Kidney glomerular epithelial cell (primary cell): ENCODE measurements around the gene IMPACT.

ENCODE experiments used
- DNase-seq: peaks from one replicate; lab custom pipeline; 2025; lab: John Stamatoyannopoulos, UW

The IMPACT gene

DNA sequence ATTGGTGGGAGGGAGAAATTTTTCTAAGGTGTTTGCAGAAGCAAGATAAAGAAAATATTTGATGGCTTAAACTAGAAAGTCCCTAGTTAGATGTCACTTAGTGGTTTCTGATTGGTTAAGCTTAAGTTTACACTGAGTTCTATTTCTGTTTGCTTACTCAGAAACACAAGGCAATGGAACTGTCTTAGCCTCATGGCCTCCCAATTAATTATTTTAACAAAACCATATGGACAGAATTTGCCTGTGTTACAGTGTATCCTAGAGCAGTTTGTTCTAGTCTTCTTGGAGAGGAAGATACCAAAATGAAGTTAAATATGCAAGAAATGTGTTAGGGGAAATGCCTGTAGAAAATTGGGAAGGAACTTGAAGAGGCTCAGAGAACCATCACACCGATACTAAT, 4.6 kb upstream of the IMPACT start:
- DNase-seq = no peak

- DNase-seq = no peak
These were observed 435 bp upstream of the IMPACT start for GRCh38 chr18:24426073-24426397.

- peak; percentile 35 for DNase-seq
These were observed 1.0 kb downstream of the IMPACT start for GRCh38 chr18:24427484-24427883.

DNA sequence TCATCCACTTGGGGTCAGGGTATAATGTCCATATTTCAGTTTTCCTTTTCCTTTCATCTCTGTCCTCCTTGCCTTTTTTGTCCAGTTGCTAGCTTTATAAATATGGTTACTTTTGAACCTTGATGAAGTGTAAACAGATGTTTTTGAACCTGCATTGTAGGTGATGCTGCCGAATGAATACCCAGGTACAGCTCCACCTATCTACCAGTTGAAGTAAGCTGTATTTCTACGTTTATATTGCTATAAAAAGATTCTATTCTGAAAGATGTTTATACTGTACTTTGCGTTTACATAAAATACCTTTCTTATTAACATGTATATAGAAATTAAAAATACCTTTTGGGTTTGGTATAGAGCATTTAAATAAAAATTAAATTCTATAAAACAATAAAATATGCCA, 2.2 kb downstream of the IMPACT start:
- DNase-seq = no peak

DNA sequence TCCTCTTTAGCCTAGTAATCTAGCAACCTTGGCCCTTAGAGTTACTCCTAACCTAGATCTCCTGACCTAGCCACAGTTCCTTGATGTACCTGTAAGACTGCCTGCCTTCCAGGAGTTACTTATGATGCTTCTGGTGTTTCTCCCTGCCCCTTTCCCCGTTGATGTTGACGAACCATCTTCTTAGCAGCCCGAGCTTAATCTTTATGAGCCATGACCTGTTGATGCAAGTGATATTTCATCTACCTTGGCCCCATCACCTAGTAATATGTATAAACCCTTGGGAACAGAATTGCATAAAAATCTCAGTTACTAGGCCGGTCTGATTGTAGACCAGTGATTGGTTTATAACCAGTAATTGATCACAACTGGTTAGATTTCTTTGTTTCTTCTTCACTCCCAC, 2.7 kb downstream of the IMPACT start:
- no peak for DNase-seq

DNA sequence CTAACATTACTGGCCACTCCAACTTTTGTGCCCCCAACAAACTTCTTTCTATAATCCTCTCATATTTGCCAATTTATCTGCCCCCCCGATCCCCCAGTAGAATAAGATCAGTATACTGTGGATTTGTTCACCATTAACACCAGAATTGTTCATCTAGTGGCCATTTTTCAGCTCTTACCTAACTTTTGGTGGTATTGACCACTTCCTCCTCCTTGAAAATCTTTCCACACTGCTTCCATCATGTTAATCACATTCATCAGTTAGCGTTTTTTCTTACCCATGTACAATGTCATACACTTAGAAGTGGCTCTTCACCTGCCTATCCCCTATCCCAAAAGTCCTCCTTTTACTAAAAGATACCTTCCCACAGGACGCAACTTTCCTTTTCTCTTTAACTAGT, 6.1 kb downstream of the IMPACT start:
- DNase-seq = no peak

DNA sequence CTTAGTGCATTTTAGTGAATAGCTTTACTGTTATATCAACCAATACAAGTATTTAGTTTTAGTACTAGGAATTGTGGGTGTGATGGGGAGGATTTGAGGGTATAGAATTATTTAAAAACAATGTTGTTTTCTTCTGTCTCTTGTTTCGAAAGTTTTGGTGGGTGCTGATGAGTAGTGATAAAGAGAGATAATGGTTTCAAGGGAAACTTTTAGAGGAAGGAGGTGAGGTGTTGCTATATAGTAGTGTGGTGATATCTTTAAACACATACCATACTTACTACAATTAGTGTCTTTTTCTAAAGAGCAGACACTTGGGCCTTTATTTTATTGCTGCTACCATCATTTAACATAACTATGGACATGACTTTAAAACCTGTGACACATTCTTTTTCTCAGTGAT, 10.5 kb downstream of the IMPACT start:
- no peak for DNase-seq

GRCh38 chr18:24443870-24444269, 17.4 kb downstream of the IMPACT start:
- DNase-seq = no peak

GRCh38 chr18:24446453-24446852, 20.0 kb downstream of the IMPACT start:
- no peak for DNase-seq

DNA sequence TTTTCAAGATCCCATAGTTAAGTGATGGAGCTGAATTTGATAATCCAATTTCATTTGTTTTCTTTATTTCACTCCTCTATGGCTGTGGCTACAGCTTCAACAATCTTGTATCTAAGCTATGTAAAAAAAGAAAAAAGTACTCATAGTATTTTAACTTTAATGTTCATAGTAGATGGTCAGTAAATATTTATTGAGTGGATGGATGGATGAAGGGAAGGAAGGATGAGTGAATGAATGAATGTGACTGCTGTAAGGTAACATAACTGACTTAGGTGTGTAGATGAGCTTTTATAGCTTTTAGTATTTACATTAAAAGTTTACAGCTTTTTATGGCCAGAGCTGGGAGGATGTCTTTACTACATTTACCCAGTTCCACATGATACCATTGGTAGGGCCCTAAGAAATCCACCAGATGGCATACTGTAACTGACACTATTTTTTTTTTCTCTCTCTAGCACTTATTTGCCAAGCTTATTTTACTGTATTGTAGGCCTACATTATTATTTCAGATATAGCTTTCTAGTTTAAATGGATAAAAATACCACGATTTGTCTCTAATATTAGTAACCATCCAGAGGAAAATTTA, 20.6 kb downstream of the IMPACT start:
- DNase-seq = peak; percentile 1

DNA sequence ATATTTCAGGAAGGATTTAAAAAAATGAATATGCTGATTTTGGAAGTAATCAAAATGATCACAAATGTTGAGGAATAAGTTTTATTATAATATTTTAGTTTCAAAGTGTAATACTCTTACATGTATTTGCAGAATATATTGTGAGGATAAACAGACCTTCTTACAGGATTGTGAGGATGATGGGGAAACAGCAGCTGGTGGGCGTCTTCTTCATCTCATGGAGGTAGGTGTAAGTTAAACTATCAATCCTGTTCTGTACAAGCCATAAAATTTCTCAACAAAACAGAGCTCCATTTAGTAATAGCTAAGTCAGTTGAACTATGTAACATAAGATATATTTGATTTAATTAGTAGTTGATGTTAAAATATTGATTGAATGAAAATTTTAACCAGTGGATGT, 21.5 kb downstream of the IMPACT start:
- no peak for DNase-seq

DNA sequence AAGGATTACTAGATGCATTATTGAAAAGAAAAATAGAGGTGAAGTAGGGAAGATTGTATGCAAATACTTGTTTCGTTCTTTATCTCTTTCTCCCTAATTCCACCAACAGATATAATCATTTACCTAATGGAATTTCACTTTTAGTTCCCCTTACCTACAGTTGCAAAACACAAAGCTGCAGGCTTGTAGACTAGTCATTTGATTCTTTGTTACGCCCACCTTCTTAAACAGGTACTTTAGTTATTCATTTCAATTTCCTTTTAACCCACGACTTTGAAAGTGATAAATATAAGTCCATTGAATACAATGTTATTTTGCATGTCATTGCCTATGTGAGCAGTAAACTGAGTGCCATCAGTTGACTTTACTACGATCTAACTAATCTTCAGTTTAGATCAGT, 30.1 kb downstream of the IMPACT start:
- DNase-seq = no peak

DNA sequence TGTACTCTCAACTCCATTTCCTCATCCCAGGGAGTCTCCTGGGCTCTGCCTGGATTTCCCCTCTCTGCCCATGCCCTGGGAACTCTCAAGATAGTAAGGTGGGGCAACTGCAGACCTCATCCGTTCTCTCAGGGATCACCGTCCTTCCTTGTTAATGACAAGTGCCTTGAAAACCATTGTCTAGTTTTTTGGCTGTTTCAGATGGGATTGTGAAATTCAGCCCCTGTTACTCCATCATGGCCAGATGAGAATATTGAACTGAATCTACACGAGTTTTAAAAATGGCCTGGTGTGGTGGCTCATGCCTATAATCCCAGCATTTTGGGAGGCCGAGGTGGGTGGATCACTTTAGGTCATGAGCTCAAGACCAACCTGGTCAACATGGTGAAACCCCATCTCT, 33.3 kb downstream of the IMPACT start:
- DNase-seq = no peak

DNA sequence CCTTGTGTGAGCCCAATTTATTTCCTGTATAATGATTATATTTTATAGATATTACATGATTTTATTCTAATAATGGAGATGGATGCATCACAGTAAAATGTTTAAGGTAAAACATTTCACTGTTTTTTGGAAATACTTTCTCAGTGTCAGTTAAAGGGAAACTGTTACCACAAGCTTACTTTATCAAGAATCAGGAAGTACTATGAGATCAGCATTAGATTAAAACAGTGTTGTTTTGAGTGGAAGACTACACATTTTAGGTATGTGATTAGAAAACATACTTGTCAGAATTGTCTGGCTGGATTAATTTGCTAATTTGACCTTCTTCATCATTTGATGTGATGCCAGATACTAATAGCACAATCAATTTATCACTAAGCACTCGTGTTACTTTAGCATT, 33.9 kb downstream of the IMPACT start, which contains the start of gene HRH4:
Gene HRH4, plus strand, starts transcription at position 250 of the 400 bp plus-strand sequence. Its CDS starts 92 bp downstream, at position 342.
- no peak for DNase-seq

DNA sequence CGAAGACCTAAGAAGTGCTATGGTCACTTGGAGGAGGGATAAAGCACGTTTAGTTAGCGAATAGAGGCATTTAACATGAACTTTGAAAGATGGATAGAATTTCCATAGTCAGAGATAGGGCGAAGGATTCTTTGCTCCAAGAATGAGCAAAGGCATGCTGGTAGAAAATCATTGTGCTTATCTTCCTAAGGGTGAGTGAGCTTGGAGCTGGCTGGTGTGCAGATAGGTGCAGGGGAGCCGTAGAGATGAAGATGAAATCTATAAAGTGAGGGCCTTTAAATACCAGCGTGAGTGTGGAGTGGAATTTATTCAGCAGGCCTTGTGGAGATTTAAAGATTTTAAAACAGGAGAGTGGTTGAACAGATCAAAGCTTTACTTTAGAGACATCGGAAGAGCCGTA, 35.5 kb downstream of the IMPACT start:
- DNase-seq = no peak

DNA sequence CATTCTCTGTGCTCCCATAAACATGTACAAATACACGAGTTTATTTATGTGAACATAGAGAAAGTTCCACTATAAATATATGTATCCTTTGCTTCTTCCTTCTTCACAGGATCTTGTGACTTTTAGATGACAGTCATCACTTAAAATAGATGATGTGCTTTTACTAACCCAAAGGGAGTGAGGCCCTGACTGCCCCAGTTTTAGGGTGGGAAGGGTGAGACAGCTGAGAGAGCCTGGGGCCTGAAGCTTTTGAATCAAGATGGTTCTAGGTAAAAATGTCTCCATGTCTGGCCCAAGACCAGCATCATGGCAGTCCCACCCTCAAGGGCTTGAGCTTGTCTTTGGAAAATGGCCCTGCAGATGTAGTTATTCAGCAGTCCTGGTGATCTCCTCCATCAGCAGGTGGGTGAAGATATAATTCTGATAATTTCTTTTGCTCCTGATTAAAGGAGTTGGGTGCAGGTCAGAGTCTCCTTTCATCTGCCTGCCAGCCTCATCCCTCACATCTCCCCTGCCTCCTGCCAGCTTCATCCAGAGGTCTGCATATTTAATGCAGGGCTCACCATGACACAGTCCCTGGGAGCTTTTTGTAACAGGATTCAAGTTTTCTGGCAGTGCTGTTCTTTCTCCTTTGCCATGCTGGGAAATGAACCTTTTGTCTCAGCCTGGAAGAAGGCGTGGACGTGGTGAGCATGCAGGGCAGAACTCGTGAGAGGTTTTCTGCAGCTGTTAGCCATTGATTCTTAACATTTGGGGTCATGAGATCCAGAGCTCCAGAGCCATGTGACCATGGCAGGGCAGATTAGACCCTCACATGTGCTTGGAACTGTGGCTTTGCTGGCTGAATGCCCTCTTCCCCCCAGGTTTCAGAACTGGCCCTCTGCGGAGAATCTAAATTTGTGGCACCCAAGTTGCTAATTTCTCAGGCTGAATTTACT, 36.6 kb downstream of the IMPACT start:
- DNase-seq = no peak

DNA sequence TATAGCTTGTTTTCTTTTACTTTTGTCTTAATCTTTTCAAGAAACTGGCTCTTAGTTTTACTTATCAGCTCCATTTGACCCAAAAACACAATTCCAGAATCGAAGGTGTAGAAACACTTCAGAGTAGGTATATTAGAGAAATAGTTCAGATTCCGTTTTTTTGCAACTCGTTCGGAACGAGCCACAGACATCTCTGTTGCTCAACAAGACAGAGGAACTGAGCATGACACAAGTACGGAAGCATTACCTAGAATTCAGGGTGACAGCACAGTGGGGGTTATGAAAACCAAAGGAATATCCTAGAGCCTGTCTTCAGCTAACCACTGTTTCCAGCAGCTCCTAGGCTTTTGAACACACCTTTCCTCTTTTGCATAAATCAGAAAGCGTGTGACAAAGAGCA, 39.0 kb downstream of the IMPACT start:
- DNase-seq = no peak

- no peak for DNase-seq
These were observed 40.3 kb downstream of the IMPACT start for GRCh38 chr18:24466771-24467170.

- DNase-seq = no peak
These were observed 43.6 kb downstream of the IMPACT start for GRCh38 chr18:24470022-24470618.

DNA sequence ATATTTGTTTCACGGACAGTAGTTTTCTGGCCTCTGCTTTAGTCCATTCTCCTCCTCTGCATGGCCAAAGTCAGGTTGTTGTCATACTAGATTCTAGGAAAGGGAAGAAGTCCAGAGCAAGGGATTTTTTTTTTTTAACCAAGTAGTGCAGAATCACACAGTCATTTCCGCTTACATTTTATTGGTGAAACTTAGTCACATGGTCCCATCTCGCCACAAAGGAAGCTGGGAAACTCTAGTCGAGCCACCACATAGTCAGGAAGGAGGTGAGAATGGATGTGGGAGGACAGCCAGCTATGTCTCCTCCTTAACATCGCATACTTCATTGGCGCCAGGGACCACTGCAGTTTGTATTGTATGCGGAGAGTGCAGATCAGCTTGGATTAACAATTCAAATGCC, 44.3 kb downstream of the IMPACT start:
- DNase-seq = no peak

- no peak for DNase-seq
These were observed 46.1 kb downstream of the IMPACT start for GRCh38 chr18:24472591-24472990.

DNA sequence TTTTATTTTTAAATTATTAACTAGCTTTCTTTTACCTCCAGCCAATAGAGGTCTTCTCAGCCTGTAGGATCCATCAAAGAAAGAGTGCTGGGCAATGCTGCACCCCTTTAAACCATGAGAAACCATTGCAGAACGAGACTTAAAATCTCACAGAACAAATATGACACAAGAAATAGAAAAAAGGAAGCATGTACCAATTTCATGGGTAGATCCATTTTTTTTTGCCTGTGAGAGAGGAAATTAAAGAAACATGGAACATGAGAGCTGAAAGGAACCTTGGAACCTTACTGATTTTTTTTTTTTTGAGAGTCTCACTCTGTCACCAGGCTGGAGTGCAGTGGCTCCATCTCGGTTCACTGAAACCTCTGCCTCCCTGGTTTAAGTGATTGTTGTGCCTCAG, 47.9 kb downstream of the IMPACT start:
- no peak for DNase-seq

DNA sequence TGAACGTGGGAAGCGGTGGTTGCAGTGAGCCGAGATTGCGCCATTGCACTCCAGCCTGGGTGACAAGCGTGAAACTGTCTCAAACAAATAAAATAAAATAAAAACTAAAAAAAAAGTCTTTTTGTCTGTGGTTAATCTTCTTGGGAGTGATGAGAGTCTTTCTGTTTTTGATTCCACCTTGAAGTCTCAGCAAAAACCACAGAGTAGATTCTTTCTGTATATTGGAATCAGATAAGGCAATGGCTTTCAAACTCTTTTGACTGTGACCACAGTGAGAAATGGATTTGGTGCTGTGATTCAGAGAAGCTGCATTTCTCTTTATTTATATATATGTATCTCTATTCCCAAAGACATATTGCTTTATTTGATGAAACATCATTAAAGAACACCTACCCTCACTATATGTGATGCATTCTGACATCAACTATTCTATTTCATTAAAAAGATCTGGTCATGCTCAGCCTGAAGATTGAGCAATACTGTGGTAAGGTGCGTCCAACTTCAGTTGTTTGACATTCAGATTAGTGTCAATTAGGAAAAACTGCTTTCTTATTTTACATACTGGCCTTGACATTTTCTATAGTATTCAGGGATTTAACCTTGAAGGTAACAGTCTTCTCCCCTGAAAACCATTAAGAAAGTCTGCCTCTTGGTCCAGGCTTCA, 49.6 kb downstream of the IMPACT start:
- no peak for DNase-seq
